Right lobe of liver (tissue), 6 donors: Measurements from ENCODE around the gene MPPED1. TPM values are rescaled to one million over a fixed set of nuclear protein-coding genes. Genes with fewer than 3 reads are reported as not detected.

Experiments
- ATAC-seq, 4 donors: fragments of 200-7000 bp; cut with Tn5 transposase; one replicate each; pipeline ENCODE4 v1.9.1; 2020; ENCODE audit warnings: mild to moderate bottlenecking in 4 of 4, moderate library complexity in 4 of 4
- DNase-seq, 3 donors: peaks; one replicate each; pipeline ENCODE4 v3.0.0-alpha.2; 2020
- H3K27ac ChIP-seq, 3 donors: fragments of 200-600 bp; one replicate each; pipeline ENCODE4 v1.8.0; 2022
- H3K27me3 ChIP-seq, 2 donors: fragments of 200-600 bp; one replicate each; pipeline ENCODE4 v1.8.0; 2022
- H3K36me3 ChIP-seq, 4 donors: fragments of 200-600 bp; sonication (generic) in 1 of 4; one replicate each; pipeline versions ENCODE4 v1.5.1 to v1.8.0; 2017 to 2022; ENCODE audit warnings: control low read depth in 1 of 4
- H3K4me1 ChIP-seq, 4 donors: fragments of 200-600 bp; sonication (generic) in 1 of 4; one replicate each; pipeline versions ENCODE4 v1.5.1 to v1.8.0; 2017 to 2022; ENCODE audit warnings: control low read depth in 1 of 4
- H3K4me3 ChIP-seq, 3 donors: fragments of 200-600 bp; one replicate each; pipeline ENCODE4 v1.8.0; 2022
- H3K9me3 ChIP-seq, 4 donors: fragments of 200-600 bp; sonication (generic) in 1 of 4; one replicate each; pipeline versions ENCODE4 v1.5.1 to v1.8.0; 2017 to 2022; ENCODE audit warnings: control low read depth in 1 of 4
- POLR2A ChIP-seq: fragments of 450-650 bp; IDR thresholded peaks from one replicate; pipeline ENCODE4 v1.6.1; 2017; ENCODE audit warnings: antibody characterized with exemption, mild to moderate bottlenecking
- WGBS: methylation state at CpG from one replicate; pipeline ENCODE4 v1.1.6; 2018; ENCODE audit warnings: low coverage, low lambda C conversion rate; ENCODE audit not compliant: insufficient coverage; ENCODE audit errors: missing lambda C conversion rate; 5-methylcytosine and 5-hydroxymethylcytosine counted together
- intact Hi-C, 2 donors: fragments of 100-400 bp; cut with DNase I; formaldehyde crosslinking; loops; one replicate each; pipeline versions ENCODE4 v1.11.2 to v1.14.1; 2022
- total RNA-seq, 6 experiments: library from RNA; depleted of rRNA in 2 of 6; stranded (reverse); fragments of >200 nt in 2 of 6; fragmentation: NEBNext Ultra II Directional in 3 of 6; extraction: Animal tissue kit (Norgen Biotek cat#: 25700) in 3 of 6; gene quantifications; one replicate each; pipeline versions ENCODE4 v1.1.0 to v1.2.4, GENCODE V29; 2016 to 2023
- TF ChIP-seq, protein P1 (sequence below), 4 donors: fragments of 200-600 bp in 3 of 4; fragments of 450-650 bp in 1 of 4; IDR thresholded peaks; one replicate each; pipeline versions ENCODE4 v1.5.1 to v1.8.0; 2016 to 2022; ENCODE audit warnings: antibody characterized with exemption in 4 of 4, mild to moderate bottlenecking in 2 of 4
- donor health status: DM: no; HTN: yes; CAD: no.
- donor health status: DM: no; HTN: no; CAD: no.
- donor health status: DM: no; HTN: no; CAD: no.
- donor health status: DM: no; HTN: yes; CAD: no.
- donor health status: DM: no; HTN: yes; CAD: no.

The MPPED1 gene
- total RNA-seq, 6 experiments from 2014 or later = 2.4 to 13.8 (median 11.3) TPM

DNA sequence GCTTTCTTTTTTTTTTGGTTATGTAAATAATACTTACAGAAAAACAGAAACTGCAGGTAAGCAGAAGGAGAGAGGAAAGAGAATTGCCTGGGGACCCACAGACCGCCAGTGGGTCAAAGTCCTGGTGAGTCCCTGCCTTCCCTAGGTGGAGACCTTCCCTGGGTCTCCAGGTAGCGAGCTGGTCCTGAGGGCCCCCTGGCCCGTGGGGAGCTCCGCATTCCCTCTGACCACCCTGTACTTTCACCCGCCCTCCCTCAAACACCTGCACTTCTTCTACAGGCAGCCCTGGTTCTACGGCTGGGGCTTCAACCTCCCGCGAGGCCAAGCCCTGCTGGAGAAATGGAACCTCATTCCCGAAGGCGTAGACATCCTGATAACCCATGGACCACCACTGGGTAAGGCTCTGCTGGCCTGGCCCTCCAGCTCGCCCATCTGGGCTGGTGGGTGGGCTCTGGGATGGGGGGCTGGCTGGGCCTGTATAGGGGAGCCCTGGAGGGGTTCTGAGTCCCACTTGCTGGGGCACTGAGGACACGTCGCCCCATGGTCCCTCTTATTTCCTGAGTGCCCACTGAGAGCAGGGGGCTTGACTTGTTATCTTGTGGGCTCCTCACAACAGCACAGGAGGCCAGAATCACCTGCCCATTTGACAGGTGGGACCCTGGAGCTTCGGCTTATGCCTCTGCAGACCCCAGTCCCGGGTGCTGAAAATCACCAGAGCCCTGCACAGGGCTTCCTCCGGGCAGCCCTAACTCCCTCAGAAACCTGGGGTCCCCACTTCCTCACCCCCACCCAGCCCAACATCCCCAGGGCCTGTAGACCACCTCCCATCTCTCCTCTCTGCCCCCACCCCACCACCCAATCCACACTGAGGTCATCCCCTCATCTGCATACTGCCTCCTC is 86.4 kb downstream of the MPPED1 start:
- no peak for DNase-seq
- ATAC-seq = no peak
- no peak overlapping the region for H3K27ac ChIP-seq
- no peaks in the 10 kb centered on the region for H3K36me3 ChIP-seq
- no peak for TF ChIP-seq POLR2A
- TF ChIP-seq, protein P1, sequence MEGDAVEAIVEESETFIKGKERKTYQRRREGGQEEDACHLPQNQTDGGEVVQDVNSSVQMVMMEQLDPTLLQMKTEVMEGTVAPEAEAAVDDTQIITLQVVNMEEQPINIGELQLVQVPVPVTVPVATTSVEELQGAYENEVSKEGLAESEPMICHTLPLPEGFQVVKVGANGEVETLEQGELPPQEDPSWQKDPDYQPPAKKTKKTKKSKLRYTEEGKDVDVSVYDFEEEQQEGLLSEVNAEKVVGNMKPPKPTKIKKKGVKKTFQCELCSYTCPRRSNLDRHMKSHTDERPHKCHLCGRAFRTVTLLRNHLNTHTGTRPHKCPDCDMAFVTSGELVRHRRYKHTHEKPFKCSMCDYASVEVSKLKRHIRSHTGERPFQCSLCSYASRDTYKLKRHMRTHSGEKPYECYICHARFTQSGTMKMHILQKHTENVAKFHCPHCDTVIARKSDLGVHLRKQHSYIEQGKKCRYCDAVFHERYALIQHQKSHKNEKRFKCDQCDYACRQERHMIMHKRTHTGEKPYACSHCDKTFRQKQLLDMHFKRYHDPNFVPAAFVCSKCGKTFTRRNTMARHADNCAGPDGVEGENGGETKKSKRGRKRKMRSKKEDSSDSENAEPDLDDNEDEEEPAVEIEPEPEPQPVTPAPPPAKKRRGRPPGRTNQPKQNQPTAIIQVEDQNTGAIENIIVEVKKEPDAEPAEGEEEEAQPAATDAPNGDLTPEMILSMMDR (IDR thresholded peaks at IDR 0.05) = no peak
- H3K4me1 ChIP-seq = no peaks in the 10 kb centered on the region
- no peaks in the 10 kb centered on the region for H3K27me3 ChIP-seq
- 89% methylated on average over 7 of the region's 16 CpGs for WGBS
- no peaks in the 10 kb centered on the region for H3K9me3 ChIP-seq
- intact Hi-C loops = no loop called here
- no peak overlapping the region for H3K4me3 ChIP-seq

DNA sequence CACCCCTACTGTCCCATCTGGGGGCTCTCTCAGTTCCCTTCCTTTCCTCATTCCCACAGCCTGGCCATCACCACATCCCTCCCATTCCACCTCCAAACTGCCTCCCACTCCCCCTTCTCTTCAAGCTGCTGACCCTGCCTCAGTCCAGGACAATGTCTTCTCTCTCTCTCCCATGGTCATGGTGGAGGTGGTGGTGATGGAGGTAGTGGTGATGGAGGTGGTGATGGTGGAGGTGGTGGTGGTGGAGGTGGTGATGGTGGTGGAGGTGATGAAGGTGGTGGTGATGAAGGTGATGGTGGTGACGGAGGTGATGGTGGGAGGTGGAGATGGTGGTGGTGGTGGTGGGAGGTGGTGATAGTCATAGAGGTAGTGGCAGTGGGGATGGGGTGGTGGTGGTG is 87.0 kb downstream of the MPPED1 start:
- TF ChIP-seq, protein P1 (IDR thresholded peaks at IDR 0.05) = no peak
- no peak for TF ChIP-seq POLR2A
- no peak overlapping the region for H3K27ac ChIP-seq
- H3K4me3 ChIP-seq = no peak overlapping the region
- DNase-seq (no peak), ATAC-seq (no peak)
- no peaks in the 10 kb centered on the region for H3K4me1 ChIP-seq
- intact Hi-C loops = no loop called here
- 93% methylated on average over 1 of the region's 1 CpG for WGBS
- H3K9me3 ChIP-seq = no peaks in the 10 kb centered on the region
- no peaks in the 10 kb centered on the region for H3K27me3 ChIP-seq
- H3K36me3 ChIP-seq = no peaks in the 10 kb centered on the region

DNA sequence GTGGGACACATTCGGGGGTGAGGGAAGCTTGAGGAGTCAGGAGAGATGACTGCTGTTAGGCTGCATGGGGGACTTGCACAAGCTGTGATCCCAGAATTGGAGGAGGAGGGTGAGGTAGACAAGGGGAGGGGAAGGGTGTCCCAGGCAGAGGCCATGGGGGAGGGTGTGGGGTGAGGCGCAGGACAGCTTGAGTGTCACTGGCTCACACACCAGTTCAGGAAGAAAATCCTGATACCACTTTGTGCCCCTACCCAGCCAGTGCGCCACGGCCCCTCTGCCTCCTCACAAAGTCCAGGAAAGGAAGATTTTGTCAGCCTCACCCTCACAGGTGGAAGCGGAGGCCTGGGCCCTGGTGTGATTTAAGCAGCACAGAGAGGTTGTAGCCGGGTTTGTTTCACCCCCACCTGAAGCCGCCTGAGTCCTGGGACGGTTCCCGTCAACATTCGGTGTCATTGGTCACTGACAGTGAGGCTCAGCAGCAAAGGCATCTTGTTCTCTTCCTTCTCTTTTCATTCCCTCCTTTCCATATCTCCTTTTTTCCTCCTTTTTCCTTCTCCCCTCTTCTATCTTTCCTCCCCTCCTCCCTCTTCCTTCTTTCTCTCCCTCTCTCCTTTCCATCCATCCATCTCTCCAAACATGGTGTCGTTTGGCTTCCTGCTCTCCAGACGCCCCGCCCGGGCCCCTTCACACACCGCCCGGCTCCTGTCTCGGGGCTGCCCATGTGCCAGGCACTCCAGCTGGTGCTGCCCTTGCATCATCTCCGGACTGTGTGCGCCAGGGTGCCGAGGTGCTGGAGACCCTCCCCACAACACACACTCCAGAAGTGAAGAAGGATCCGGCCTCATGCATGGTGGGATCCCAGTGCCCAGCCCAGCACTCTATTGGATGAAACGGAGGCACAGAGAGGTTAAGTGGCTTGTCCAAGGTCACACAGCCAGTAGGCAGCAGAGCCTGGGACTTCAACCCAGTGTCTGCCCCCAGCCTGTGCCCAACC is 89.3 kb downstream of the MPPED1 start:
- no peaks in the 10 kb centered on the region for H3K4me1 ChIP-seq
- peak in 1 of 4 donors; percentile 4 for ATAC-seq
- H3K27me3 ChIP-seq = no peaks in the 10 kb centered on the region
- H3K4me3 ChIP-seq = no peak overlapping the region
- H3K36me3 ChIP-seq = no peaks in the 10 kb centered on the region
- H3K27ac ChIP-seq = no peak overlapping the region
- intact Hi-C loops = no loop called here
- DNase-seq = peak in 1 of 3 donors; percentile 39
- no peak for TF ChIP-seq POLR2A
- TF ChIP-seq, protein P1 (IDR thresholded peaks at IDR 0.05) = no peak
- no peaks in the 10 kb centered on the region for H3K9me3 ChIP-seq
- WGBS = 76% methylated on average over 13 of the region's 22 CpGs

DNA sequence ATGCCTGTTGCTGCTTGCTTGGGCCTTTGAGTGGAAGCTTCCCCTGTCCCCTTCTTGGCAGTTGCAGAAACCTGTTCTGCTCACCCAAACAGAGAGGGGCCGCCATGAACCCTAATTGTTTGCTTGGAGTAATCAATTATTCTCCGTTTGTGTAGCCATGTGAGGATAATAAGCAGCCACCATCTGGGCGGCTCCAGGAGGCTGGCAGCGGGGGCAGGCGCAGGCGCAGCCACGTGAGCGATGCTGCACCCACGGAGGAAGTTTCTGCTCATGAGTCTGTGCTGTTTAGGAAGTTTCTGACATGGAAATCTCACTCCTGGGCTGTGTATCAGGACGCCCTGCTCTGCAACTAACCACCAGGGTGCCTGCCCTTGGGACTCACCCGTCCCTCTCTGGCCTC is 90.1 kb downstream of the MPPED1 start:
- Histone ChIP-seq H3K9me3 (no peaks in the 10 kb centered on the region), H3K4me3 (no peak overlapping the region), H3K4me1 (no peaks in the 10 kb centered on the region), H3K27me3 (no peaks in the 10 kb centered on the region), H3K27ac (no peak overlapping the region), H3K36me3 (no peaks in the 10 kb centered on the region)
- DNase-seq (no peak), ATAC-seq (no peak)
- intact Hi-C loops = no loop called here
- TF ChIP-seq, protein P1 (IDR thresholded peaks at IDR 0.05) = no peak
- TF ChIP-seq POLR2A = no peak
- WGBS = 68% methylated on average over 2 of the region's 11 CpGs
